T-helper 17 cell (primary cell): ENCODE measurements around the gene TCF23. TPM values are rescaled to one million over a fixed set of nuclear protein-coding genes. Genes with fewer than 3 reads are reported as not detected.

Experiments
- ATAC-seq: fragments of 150-1000 bp; cut with Tn5 transposase; 2 replicates; pipeline ENCODE4 v1.10.0; 2021; ENCODE audit warnings: mild to moderate bottlenecking, moderate library complexity
- DNase-seq, 3 donors: peaks; one replicate each; pipeline versions ENCODE4 v3.0.0 to v3.0.0-alpha.2; 2020 to 2021
- H3K9me3 ChIP-seq: one replicate; pipeline ENCODE4 v1.7.0; 2013; ENCODE audit warnings: low read length, mild to moderate bottlenecking; ENCODE audit not compliant: control insufficient read depth, poor library complexity, severe bottlenecking
- H3K27ac Mint-ChIP-seq: one replicate; pipeline ENCODE4 v1.8.0; 2022; ENCODE audit warnings: mild to moderate bottlenecking, moderate library complexity, mixed read lengths
- H3K27me3 Mint-ChIP-seq: one replicate; pipeline ENCODE4 v1.8.0; 2022; ENCODE audit warnings: mixed read lengths
- H3K36me3 Mint-ChIP-seq: one replicate; pipeline ENCODE4 v1.8.0; 2022; ENCODE audit warnings: low read depth, mixed read lengths
- H3K4me1 Mint-ChIP-seq: one replicate; pipeline ENCODE4 v1.8.0; 2022; ENCODE audit warnings: mild to moderate bottlenecking, mixed read lengths
- H3K4me3 Mint-ChIP-seq: one replicate; pipeline ENCODE4 v1.8.0; 2022; ENCODE audit warnings: mild to moderate bottlenecking, moderate library complexity, mixed read lengths
- total RNA-seq, 4 donors: library from RNA in 2 of 4; stranded (reverse) in 2 of 4; gene quantifications; one replicate each; pipeline ENCODE4 v1.2.3 and lab custom pipeline; 2022 to 2026

Gene TCF23
- total RNA-seq, 2 donors from 2014 or later = not detected

GRCh38 chr2:27133905-27134780 lies 14.7 kb upstream of the TCF23 start, which contains the start of gene PREB:
TSS of gene PREB (minus strand) at chr2:27134636. CDS start at chr2:27134421, 215 bp downstream.
- H3K27ac Mint-ChIP-seq = peak within 1 kb of the TSS; percentile 92
- H3K4me1 Mint-ChIP-seq = peaks cover 16% of the 10 kb centered on the region
- no peaks in the 10 kb centered on the region for H3K27me3 Mint-ChIP-seq
- peaks cover 2% of the 10 kb centered on the region for H3K36me3 Mint-ChIP-seq
- H3K4me3 Mint-ChIP-seq = peak within 1 kb of the TSS; percentile 96
- DNase-seq (peak; percentile 97 to 99 (median 99)), ATAC-seq (peak; percentile 99)
- H3K9me3 ChIP-seq = no peaks in the 10 kb centered on the region

GRCh38 chr2:27134781-27135477 lies 13.9 kb upstream of the TCF23 start:
- no peaks in the 10 kb centered on the region for H3K9me3 ChIP-seq
- ATAC-seq (no peak), DNase-seq (no peak)
- Mint-ChIP-seq H3K4me1 (peaks cover 16% of the 10 kb centered on the region), H3K4me3 (peak overlapping the region; percentile 96), H3K27ac (peak overlapping the region; percentile 92), H3K27me3 (no peaks in the 10 kb centered on the region), H3K36me3 (peaks cover 2% of the 10 kb centered on the region)

DNA sequence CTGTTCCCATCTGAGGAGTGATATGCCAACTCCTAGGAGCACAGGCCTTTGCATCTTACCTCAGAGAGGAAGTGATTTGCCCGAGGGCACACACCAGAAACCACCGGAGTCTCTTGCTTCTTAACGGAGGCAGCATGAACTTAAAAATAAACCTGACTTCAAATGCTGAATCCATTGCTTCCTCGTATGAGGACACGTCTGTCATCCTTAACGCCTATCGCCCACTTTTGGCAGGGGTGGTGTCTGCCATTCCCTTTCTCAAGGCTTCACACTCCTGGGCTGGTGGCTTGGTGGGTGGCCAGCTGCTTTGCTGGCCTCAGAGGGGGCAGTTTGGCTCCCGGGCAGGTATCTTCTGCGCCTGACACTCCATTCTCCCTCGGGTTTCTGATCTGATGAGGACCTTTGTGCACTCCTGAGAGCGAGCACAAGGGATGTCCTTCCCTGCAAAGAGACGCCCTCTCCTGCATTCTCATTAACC lies 13.3 kb upstream of the TCF23 start:
- Mint-ChIP-seq H3K27ac (peak overlapping the region; percentile 92), H3K4me1 (peaks cover 16% of the 10 kb centered on the region), H3K4me3 (peak overlapping the region; percentile 72), H3K27me3 (no peaks in the 10 kb centered on the region), H3K36me3 (peaks cover 2% of the 10 kb centered on the region)
- ATAC-seq = no peak
- no peak for DNase-seq
- no peaks in the 10 kb centered on the region for H3K9me3 ChIP-seq

GRCh38 chr2:27136751-27137150 lies 12.1 kb upstream of the TCF23 start:
- Mint-ChIP-seq H3K4me3 (no peak overlapping the region), H3K27ac (no peak overlapping the region), H3K36me3 (peaks cover 2% of the 10 kb centered on the region), H3K4me1 (peaks cover 15% of the 10 kb centered on the region), H3K27me3 (no peaks in the 10 kb centered on the region)
- H3K9me3 ChIP-seq = no peaks in the 10 kb centered on the region
- no peak for DNase-seq
- no peak for ATAC-seq

DNA sequence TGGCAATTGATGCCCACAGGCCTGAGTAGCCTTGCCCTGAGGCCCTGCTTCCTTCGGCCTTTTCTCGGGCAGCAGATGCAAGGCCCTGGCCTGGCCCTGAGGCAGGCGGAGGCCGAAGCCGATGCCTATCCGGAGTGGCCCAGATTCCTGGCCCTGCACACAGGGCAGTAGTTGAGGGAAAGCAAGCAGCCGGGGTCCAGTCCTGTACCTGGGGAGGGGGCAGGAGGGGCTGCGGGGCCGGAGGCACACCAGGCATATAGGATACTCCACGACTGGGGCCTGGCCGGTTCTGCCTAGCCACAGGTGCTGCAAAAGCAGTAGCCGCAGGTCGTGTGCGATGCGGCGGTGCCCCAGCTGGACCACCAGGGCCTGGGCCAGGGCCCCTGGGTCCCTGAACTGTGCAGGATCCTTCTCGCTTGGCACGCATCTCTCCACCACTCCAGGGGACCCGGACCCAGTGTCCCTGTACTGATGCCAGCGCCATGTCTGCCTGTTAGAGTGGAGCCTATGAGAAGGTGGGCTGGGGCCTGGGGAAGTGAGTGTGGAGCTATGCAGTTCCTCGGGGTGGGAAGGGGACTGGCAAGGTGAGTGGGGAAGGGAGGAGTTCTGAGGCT lies 11.4 kb upstream of the TCF23 start:
- DNase-seq (no peak), ATAC-seq (no peak)
- peaks cover 2% of the 10 kb centered on the region for H3K36me3 Mint-ChIP-seq
- H3K4me1 Mint-ChIP-seq = peaks cover 14% of the 10 kb centered on the region
- H3K27me3 Mint-ChIP-seq = no peaks in the 10 kb centered on the region
- H3K4me3 Mint-ChIP-seq = no peak overlapping the region
- H3K27ac Mint-ChIP-seq = no peak overlapping the region
- H3K9me3 ChIP-seq = no peaks in the 10 kb centered on the region

GRCh38 chr2:27138111-27138510 lies 10.7 kb upstream of the TCF23 start:
- Mint-ChIP-seq H3K27me3 (no peaks in the 10 kb centered on the region), H3K36me3 (peaks cover 2% of the 10 kb centered on the region), H3K4me3 (no peak overlapping the region), H3K27ac (no peak overlapping the region), H3K4me1 (peaks cover 9% of the 10 kb centered on the region)
- ATAC-seq (no peak), DNase-seq (no peak)
- no peaks in the 10 kb centered on the region for H3K9me3 ChIP-seq

GRCh38 chr2:27139310-27139709 lies 9.5 kb upstream of the TCF23 start, which contains the start of gene PRR30:
TSS of gene PRR30 (minus strand) at chr2:27139410. CDS start at chr2:27138329, 1,081 bp downstream.
- H3K9me3 ChIP-seq = no peaks in the 10 kb centered on the region
- Mint-ChIP-seq H3K27me3 (peaks cover 3% of the 10 kb centered on the region), H3K4me1 (no peaks in the 10 kb centered on the region), H3K4me3 (no peak within 1 kb of the TSS), H3K27ac (no peak within 1 kb of the TSS), H3K36me3 (peaks cover 2% of the 10 kb centered on the region)
- ATAC-seq = no peak
- DNase-seq = no peak

GRCh38 chr2:27143285-27143684 lies 5.5 kb upstream of the TCF23 start:
- ATAC-seq (no peak), DNase-seq (no peak)
- Mint-ChIP-seq H3K27ac (no peak overlapping the region), H3K36me3 (no peaks in the 10 kb centered on the region), H3K4me3 (no peak overlapping the region), H3K27me3 (peaks cover 22% of the 10 kb centered on the region), H3K4me1 (peaks cover under 1% of the 10 kb centered on the region)
- no peaks in the 10 kb centered on the region for H3K9me3 ChIP-seq

DNA sequence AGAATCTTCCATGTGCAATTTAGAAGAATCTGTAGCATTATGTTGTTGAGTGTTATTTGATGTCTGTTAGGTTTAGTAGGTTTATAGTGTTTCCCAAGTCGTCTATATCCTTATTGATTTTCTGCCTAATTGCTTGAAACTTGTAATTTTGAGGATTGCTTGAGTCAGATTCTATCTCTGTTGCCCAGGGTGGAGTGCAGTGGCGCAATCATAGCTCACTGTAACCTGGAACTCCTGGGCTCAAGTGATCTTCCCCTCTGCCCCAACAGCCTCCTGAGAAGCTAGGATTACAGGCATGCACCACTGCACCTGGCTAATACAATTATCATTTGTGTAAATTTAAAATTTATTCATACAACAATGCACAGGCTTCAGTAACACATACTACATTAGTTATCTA lies 3.1 kb upstream of the TCF23 start:
- Mint-ChIP-seq H3K4me1 (peaks cover 3% of the 10 kb centered on the region), H3K36me3 (no peaks in the 10 kb centered on the region), H3K27me3 (peaks cover 24% of the 10 kb centered on the region), H3K4me3 (no peak overlapping the region), H3K27ac (no peak overlapping the region)
- ATAC-seq (no peak), DNase-seq (no peak)
- H3K9me3 ChIP-seq = no peaks in the 10 kb centered on the region

DNA sequence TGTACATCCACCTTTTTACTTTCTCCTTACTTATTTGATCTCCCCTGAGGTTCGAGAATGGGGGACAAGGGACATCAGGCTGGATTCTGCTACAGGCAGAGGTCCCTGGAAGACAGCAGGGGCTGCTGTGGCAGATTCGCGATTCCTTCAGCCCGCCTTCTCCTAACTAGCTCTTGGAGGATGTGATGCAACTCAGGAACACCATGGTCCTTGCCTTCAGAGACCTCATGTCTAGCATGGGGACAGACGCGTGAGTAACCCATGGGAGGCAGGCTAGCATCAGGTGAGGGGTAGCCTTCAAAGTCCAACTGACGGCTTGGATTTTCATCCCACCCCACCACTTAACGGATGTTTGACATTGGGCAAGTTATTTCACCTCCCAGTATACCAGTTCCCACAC lies 869 bp upstream of the TCF23 start:
- H3K4me1 Mint-ChIP-seq = peaks cover 3% of the 10 kb centered on the region
- no peak overlapping the region for H3K4me3 Mint-ChIP-seq
- peaks cover 24% of the 10 kb centered on the region for H3K27me3 Mint-ChIP-seq
- ATAC-seq = no peak
- no peak for DNase-seq
- H3K9me3 ChIP-seq = no peaks in the 10 kb centered on the region
- H3K36me3 Mint-ChIP-seq = no peaks in the 10 kb centered on the region
- peak overlapping the region; percentile 65 for H3K27ac Mint-ChIP-seq

DNA sequence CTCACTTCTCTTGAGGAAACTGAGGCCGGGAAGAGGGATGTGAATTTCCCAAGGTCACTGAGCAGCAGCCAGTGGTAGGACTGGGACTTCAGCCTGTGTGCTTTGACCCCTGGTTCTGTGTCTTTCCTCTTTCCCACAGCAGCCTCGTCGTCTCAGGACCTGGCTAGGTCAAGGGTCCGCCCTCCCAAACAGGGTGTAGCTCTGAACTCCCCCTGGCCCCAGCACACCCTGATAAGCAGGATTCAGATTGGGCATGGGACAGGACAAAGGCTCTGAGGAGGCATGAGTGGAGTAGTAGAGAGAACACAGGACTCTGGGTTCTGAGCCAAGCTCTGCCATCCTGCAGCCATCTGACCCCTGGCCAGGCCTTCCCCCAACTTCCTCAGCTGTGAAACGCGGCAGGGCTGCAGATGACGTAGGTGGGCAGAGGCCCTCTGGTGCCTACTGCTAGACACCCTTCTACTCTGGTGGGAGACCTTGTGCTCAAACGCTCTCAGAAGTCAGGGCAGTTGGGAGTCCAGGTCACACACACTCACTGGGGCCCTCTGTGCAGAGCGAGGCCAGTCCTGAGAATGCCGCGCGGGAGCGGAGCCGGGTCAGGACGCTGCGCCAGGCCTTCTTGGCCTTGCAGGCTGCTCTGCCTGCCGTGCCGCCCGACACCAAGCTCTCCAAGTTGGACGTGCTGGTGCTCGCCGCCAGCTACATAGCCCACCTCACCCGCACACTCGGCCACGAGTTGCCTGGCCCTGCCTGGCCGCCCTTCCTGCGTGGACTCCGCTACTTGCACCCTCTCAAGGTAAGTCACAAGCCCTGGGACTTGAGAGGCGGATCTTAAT lies 984 bp downstream of the TCF23 start:
- Mint-ChIP-seq H3K4me3 (no peak overlapping the region), H3K27me3 (peaks cover 30% of the 10 kb centered on the region), H3K36me3 (no peaks in the 10 kb centered on the region), H3K27ac (no peak overlapping the region), H3K4me1 (peaks cover 7% of the 10 kb centered on the region)
- ATAC-seq (no peak), DNase-seq (no peak)
- H3K9me3 ChIP-seq = no peaks in the 10 kb centered on the region

DNA sequence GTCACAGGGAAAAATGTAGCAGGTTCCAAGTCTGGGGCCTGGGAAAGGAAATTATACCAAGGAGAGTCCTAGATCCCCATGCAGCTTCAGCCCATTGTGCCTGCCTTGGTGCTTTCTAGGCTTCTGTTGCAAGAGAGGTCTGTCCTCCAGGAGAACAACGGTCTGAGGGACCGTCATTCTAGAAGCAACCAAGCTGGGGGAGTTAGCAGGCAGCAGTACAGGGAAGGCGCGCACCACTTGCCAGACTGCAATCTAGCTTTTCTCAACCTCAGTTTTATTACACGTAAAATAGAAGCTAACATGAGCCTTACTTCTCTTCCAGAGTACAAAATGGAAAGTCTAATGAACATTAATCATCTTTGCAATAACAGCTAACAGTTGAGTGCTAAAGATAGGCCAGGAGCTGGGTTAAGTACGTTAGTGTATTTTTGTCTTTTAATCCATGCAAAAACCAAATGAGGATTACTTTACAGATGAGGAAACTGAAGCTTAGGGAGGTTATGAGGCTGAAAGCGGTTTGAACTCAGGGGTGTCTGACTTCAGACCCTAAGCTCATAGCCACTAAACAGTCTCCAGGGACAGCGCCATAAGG lies 1.9 kb downstream of the TCF23 start:
- no peaks in the 10 kb centered on the region for H3K36me3 Mint-ChIP-seq
- H3K27ac Mint-ChIP-seq = no peak overlapping the region
- no peaks in the 10 kb centered on the region for H3K9me3 ChIP-seq
- H3K4me1 Mint-ChIP-seq = peaks cover 7% of the 10 kb centered on the region
- ATAC-seq = no peak
- DNase-seq = no peak
- no peak overlapping the region for H3K4me3 Mint-ChIP-seq
- H3K27me3 Mint-ChIP-seq = peaks cover 30% of the 10 kb centered on the region
